A673 (cell line): ENCODE data around the gene LCE2D.

ENCODE experiments used
- EZH2 ChIP-seq: fragments of 200-600 bp; sonication (generic); IDR thresholded peaks from 2 replicates; pipeline ENCODE4 v1.6.1; 2017; ENCODE audit warnings: borderline replicate concordance, low read depth, mild to moderate bottlenecking, mixed read lengths, antibody characterized with exemption, low read length; ENCODE audit not compliant: poor library complexity, severe bottlenecking
- TF ChIP-seq, protein P1 (sequence below): fragments of 300-800, 200-600 bp; sonication (generic); conservative IDR thresholded peaks from 2 replicates; pipeline ENCODE4 v1.5.1; 2017; ENCODE audit warnings: low read depth, mild to moderate bottlenecking, antibody characterized with exemption, low read length, moderate library complexity, mixed read lengths

DNA sequence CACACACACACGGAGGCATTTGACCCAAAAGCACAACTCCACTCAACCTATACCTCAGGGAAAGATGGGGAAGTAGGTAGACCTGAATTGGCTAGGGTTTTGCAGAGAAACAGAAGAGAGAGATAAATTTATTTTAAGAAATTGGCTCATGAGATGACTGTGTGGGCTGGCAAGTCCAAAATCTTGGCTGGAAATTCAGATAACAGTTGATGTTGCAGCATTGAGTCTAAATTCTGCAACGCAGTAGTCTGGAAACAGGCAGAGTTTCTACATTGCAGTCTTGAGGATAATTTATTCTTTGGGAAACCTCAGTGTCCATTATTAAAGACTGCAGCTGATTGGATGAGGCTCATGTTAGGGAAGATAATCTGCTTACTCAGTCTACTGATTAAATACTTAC, 18.4 kb downstream of the LCE2D start:
- TF ChIP-seq, protein P1, sequence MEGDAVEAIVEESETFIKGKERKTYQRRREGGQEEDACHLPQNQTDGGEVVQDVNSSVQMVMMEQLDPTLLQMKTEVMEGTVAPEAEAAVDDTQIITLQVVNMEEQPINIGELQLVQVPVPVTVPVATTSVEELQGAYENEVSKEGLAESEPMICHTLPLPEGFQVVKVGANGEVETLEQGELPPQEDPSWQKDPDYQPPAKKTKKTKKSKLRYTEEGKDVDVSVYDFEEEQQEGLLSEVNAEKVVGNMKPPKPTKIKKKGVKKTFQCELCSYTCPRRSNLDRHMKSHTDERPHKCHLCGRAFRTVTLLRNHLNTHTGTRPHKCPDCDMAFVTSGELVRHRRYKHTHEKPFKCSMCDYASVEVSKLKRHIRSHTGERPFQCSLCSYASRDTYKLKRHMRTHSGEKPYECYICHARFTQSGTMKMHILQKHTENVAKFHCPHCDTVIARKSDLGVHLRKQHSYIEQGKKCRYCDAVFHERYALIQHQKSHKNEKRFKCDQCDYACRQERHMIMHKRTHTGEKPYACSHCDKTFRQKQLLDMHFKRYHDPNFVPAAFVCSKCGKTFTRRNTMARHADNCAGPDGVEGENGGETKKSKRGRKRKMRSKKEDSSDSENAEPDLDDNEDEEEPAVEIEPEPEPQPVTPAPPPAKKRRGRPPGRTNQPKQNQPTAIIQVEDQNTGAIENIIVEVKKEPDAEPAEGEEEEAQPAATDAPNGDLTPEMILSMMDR = no peak
- no peak for TF ChIP-seq EZH2
